ENCODE measurements around the gene KPNA4.
"Not testable (repeated sequence)": the region's sequence is repeated elsewhere in the genome, so short reads cannot be mapped to it uniquely, and the experiment has no call there.

KPNA4 gene

GRCh38 chr3:160569894-160570652 lies 4.7 kb upstream of the KPNA4 start:
- DNase-seq (ENCODE audit: low read depth, low spot score), result no peak

- DNase-seq (ENCODE audit: low read depth, low spot score), result no peak
These were observed 3.6 kb upstream of the KPNA4 start for GRCh38 chr3:160568989-160569388.

GRCh38 chr3:160567774-160568173 lies 2.4 kb upstream of the KPNA4 start:
- no peak for DNase-seq (ENCODE audit: low read depth, low spot score)

GRCh38 chr3:160566499-160566898 lies 1.1 kb upstream of the KPNA4 start:
- no peak for DNase-seq (ENCODE audit: low read depth, low spot score)

GRCh38 chr3:160564949-160565441 lies 376 bp downstream of the KPNA4 start:
- DNase-seq (ENCODE audit: low read depth, low spot score), result no peak

GRCh38 chr3:160564258-160564911 lies 986 bp downstream of the KPNA4 start:
- no peak for DNase-seq (ENCODE audit: low read depth, low spot score)

GRCh38 chr3:160562952-160563351 lies 2.4 kb downstream of the KPNA4 start:
- DNase-seq (ENCODE audit: low read depth, low spot score), result no peak

GRCh38 chr3:160557571-160557970 lies 7.8 kb downstream of the KPNA4 start:
- DNase-seq (ENCODE audit: low read depth, low spot score), result no peak

- no peak for DNase-seq (ENCODE audit: low read depth, low spot score)
These were observed 9.2 kb downstream of the KPNA4 start for GRCh38 chr3:160556141-160556540.

- no peak for DNase-seq (ENCODE audit: low read depth, low spot score)
These were observed 10.4 kb downstream of the KPNA4 start for GRCh38 chr3:160554980-160555379.

- no peak for DNase-seq (ENCODE audit: low read depth, low spot score)
These were observed 11.5 kb downstream of the KPNA4 start for GRCh38 chr3:160553827-160554226.

GRCh38 chr3:160546727-160547126 lies 18.6 kb downstream of the KPNA4 start:
- DNase-seq (ENCODE audit: low read depth, low spot score), result no peak

GRCh38 chr3:160545504-160545871 lies 19.9 kb downstream of the KPNA4 start:
- DNase-seq (ENCODE audit: low read depth, low spot score), result no peak

GRCh38 chr3:160544844-160545503 lies 20.4 kb downstream of the KPNA4 start:
- DNase-seq (ENCODE audit: low read depth, low spot score), result no peak

GRCh38 chr3:160540551-160540950 lies 24.8 kb downstream of the KPNA4 start:
- DNase-seq (ENCODE audit: low read depth, low spot score), result no peak

- no peak for DNase-seq (ENCODE audit: low read depth, low spot score)
These were observed 26.5 kb downstream of the KPNA4 start for GRCh38 chr3:160538895-160539294.

- DNase-seq (ENCODE audit: low read depth, low spot score), result no peak
These were observed 27.6 kb downstream of the KPNA4 start for GRCh38 chr3:160537729-160538128.

GRCh38 chr3:160532371-160532770 lies 33.0 kb downstream of the KPNA4 start:
- no peak for DNase-seq (ENCODE audit: low read depth, low spot score)

- DNase-seq (ENCODE audit: low read depth, low spot score), result no peak
These were observed 34.1 kb downstream of the KPNA4 start for GRCh38 chr3:160531311-160531710.

GRCh38 chr3:160516391-160516790 lies 49.0 kb downstream of the KPNA4 start:
- DNase-seq (ENCODE audit: low read depth, low spot score), result not testable (repeated sequence)

GRCh38 chr3:160501325-160501724 lies 64.0 kb downstream of the KPNA4 start:
- DNase-seq (ENCODE audit: low read depth, low spot score), result no peak

- DNase-seq (ENCODE audit: low read depth, low spot score), result no peak
These were observed 67.2 kb downstream of the KPNA4 start for GRCh38 chr3:160498202-160498601.

GRCh38 chr3:160490166-160490565 lies 75.2 kb downstream of the KPNA4 start:
- DNase-seq (ENCODE audit: low read depth, low spot score), result no peak

All from iPS DF 19.7 (cell line).